22Rv1 (cell line): ENCODE data around the gene KIF14.

Experiments
- H3K27ac ChIP-seq: fragments of 450-650 bp; 2 replicates; pipeline ENCODE4 v1.5.1; 2017
- ZFX ChIP-seq: fragments of 450-650 bp; IDR thresholded peaks from 2 replicates; pipeline ENCODE4 v1.6.1; 2017; ENCODE audit warnings: antibody characterized with exemption, borderline replicate concordance
- TF ChIP-seq, protein P1 (sequence below): fragments of 450-650 bp; IDR thresholded peaks from 2 replicates; pipeline ENCODE4 v1.5.1; 2017; ENCODE audit warnings: mild to moderate bottlenecking

KIF14 gene

DNA sequence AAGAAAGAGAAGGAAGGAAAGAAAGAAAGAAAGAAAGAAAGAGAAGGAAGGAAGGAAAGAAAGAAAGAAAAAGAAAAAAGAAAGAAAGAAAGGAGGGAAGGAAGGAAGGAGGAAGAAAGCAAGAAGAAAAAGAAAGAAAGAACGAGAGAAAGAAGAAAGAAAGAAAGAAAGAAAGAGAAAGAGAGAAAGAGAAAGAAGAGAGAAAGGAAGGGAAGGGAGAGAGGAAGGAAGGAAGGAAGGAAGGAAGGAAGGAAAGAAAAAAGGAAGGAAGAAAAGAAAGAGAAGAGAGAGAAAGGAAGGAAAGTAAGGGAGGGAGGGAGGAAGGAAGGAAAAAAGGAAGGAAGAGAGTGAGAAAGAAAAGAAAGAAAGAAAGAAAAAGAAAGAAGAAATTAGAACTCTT lies 115.3 kb downstream of the KIF14 start:
- no peak overlapping the region for H3K27ac ChIP-seq
- TF ChIP-seq ZFX, result no peak
- TF ChIP-seq, protein P1, sequence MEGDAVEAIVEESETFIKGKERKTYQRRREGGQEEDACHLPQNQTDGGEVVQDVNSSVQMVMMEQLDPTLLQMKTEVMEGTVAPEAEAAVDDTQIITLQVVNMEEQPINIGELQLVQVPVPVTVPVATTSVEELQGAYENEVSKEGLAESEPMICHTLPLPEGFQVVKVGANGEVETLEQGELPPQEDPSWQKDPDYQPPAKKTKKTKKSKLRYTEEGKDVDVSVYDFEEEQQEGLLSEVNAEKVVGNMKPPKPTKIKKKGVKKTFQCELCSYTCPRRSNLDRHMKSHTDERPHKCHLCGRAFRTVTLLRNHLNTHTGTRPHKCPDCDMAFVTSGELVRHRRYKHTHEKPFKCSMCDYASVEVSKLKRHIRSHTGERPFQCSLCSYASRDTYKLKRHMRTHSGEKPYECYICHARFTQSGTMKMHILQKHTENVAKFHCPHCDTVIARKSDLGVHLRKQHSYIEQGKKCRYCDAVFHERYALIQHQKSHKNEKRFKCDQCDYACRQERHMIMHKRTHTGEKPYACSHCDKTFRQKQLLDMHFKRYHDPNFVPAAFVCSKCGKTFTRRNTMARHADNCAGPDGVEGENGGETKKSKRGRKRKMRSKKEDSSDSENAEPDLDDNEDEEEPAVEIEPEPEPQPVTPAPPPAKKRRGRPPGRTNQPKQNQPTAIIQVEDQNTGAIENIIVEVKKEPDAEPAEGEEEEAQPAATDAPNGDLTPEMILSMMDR, result no peak
